Choroid plexus epithelial cell (primary cell): ENCODE measurements around the gene ASPSCR1.
"Not testable (repeated sequence)": the region's sequence is repeated elsewhere in the genome, so short reads cannot be mapped to it uniquely, and the experiment has no call there.

ENCODE experiments used
- DNase-seq: peaks from one replicate; pipeline ENCODE4 v3.0.0-alpha.2; 2010; ENCODE audit warnings: low read depth
- H3K4me3 ChIP-seq: 2 replicates; pipeline ENCODE4 v1.5.1; 2011; ENCODE audit warnings: low read depth, mild to moderate bottlenecking, control low read depth, low read length, moderate library complexity
- CTCF ChIP-seq: conservative IDR thresholded peaks from 2 replicates; pipeline ENCODE4 v1.5.1; 2011; ENCODE audit warnings: low read depth, mild to moderate bottlenecking, control low read depth, inconsistent platforms, low read length, moderate library complexity

ASPSCR1 gene

GRCh38 chr17:81980122-81980521 is 2.7 kb downstream of the ASPSCR1 start:
- no peak for DNase-seq
- no peak overlapping the region for H3K4me3 ChIP-seq
- TF ChIP-seq CTCF = no peak

- H3K4me3 ChIP-seq = no peak overlapping the region
- DNase-seq = no peak
- TF ChIP-seq CTCF = no peak
These were observed 3.4 kb downstream of the ASPSCR1 start for GRCh38 chr17:81980707-81981343.

- H3K4me3 ChIP-seq, DNase-seq: not testable (repeated sequence)
These were observed 4.1 kb downstream of the ASPSCR1 start for GRCh38 chr17:81981511-81981910.

- no peak overlapping the region for H3K4me3 ChIP-seq
- no peak for TF ChIP-seq CTCF
- DNase-seq = no peak
These were observed 5.7 kb downstream of the ASPSCR1 start for GRCh38 chr17:81983011-81983638.

- H3K4me3 ChIP-seq = no peak overlapping the region
These were observed 6.4 kb downstream of the ASPSCR1 start for GRCh38 chr17:81983639-81984373.

GRCh38 chr17:81984773-81985410 is 7.5 kb downstream of the ASPSCR1 start:
- no peak for DNase-seq
- TF ChIP-seq CTCF = no peak
- no peak overlapping the region for H3K4me3 ChIP-seq

More at GRCh38 chr17:81983639-81984373, 6.4 kb downstream of the ASPSCR1 start:
- no peak for TF ChIP-seq CTCF
- no peak for DNase-seq

- no peak for DNase-seq
- H3K4me3 ChIP-seq = no peak overlapping the region
- no peak for TF ChIP-seq CTCF
These were observed 9.2 kb downstream of the ASPSCR1 start for GRCh38 chr17:81986606-81987005.
